ENCODE results near the gene PCNT.

GRCh38 chr21:46375560-46376230 lies 51.7 kb downstream of the PCNT start:
- TF ChIP-seq, protein P1, sequence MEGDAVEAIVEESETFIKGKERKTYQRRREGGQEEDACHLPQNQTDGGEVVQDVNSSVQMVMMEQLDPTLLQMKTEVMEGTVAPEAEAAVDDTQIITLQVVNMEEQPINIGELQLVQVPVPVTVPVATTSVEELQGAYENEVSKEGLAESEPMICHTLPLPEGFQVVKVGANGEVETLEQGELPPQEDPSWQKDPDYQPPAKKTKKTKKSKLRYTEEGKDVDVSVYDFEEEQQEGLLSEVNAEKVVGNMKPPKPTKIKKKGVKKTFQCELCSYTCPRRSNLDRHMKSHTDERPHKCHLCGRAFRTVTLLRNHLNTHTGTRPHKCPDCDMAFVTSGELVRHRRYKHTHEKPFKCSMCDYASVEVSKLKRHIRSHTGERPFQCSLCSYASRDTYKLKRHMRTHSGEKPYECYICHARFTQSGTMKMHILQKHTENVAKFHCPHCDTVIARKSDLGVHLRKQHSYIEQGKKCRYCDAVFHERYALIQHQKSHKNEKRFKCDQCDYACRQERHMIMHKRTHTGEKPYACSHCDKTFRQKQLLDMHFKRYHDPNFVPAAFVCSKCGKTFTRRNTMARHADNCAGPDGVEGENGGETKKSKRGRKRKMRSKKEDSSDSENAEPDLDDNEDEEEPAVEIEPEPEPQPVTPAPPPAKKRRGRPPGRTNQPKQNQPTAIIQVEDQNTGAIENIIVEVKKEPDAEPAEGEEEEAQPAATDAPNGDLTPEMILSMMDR (IDR thresholded peaks at IDR 0.05; ENCODE audit: poor library complexity, severe bottlenecking) = no peak
- TF ChIP-seq RAD21 (conservative IDR thresholded peaks at IDR 0.05) (no peak), SMC3 (conservative IDR thresholded peaks at IDR 0.05; ENCODE audit: poor library complexity) (no peak), POLR2AphosphoS5 (IDR thresholded peaks at IDR 0.05) (no peak), EZH2 (IDR thresholded peaks at IDR 0.05; ENCODE audit: borderline replicate concordance, insufficient read depth, low read length, poor library complexity, severe bottlenecking) (no peak), EP300 (conservative IDR thresholded peaks at IDR 0.05; ENCODE audit: poor library complexity, severe bottlenecking) (no peak)
